Superior temporal gyrus (tissue), 1 donor: Measurements from ENCODE around the gene IGF2BP2.
"Not testable (repeated sequence)": the region's sequence is repeated elsewhere in the genome, so short reads cannot be mapped to it uniquely, and the experiment has no call there.

Experiments used
- DNase-seq: peaks from one replicate; pipeline ENCODE4 v3.0.0-alpha.2; 2016; ENCODE audit errors: extremely low spot score

Gene IGF2BP2

DNA sequence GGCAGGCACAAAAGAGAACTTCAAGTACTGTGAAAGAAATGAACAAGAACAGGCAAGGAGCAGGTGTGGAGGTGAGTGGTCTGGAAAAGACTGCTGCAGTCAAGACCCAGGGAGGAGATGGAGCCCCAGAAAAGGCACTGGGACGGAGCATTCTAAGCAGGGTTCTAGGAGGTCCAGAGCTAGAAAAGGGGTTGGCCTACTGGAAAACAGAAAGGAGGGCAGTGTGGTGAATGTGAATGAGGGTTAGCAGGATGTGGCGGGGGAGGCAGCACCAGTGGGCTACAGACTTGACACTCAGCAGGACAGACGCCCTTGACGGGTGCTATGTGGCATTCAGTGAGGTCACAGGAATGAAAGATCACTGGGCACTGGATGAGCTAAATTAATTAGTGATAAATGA, 163.1 kb downstream of the IGF2BP2 start:
- DNase-seq: no peak

DNA sequence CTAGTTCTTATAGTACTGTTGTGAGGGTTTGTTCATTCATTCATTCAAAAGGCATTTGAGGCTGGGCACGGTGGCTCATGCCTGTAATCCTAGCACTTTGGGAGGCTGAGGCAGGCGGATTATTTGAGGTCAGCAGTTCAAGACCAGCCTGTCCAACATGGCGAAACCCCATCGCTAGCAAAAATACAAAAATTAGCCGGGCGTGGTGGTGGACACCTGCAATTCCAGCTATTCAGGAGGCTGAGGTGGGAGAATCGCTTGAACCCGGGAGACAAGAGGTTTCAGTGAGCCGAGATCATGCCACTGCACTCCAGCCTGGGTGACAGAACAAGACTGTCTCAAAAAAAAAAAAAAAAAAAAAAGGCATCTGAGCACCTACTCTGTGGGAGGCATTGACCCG, 163.5 kb downstream of the IGF2BP2 start:
- not testable (repeated sequence) for DNase-seq

DNA sequence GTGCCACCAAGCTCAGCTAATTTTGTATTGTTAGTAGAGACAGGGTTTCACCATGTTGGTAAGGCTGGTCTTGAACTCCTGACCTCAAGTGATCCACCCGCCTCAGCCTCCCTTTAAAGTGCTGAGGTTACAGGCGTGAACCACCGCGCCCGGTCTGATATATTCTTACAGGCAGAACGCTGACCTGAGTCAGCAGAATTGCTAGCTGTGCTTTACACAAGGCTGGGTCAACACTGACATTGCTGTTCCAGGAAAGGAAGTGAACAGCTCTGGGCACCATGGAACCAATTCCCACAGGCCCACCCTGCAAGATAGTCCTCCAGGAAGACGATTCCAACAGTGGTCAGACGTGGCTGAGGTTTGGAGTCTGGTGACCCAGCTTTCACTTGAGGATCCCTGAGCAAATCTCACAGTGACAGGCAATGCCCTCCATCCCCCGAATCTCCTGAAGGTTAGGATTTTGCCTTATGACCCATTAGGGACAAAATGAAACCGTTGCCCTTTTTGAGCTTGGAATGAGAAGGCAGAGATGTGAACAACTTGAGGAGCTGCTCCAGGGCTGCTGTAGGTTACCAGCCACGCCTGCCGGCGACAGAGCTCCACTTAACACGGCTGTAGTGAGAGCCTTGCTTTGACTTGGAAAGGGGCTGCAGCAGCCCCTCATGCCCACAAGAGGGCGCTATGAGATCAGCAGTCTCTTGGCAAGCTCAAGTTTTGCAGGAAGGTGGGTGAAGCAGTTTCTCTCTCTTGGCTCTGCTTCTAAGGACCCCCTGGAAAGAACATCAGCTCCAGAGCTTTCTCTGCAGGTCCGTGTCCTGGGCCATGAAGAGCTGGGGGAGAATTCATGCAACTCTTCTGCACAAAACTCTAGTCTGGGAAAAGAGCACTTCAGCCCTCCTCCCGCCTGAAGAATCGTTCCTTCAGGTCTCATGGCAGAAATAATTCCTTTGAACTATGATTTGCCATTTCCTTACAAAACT, 164.6 kb downstream of the IGF2BP2 start:
- DNase-seq: peak; percentile 92

DNA sequence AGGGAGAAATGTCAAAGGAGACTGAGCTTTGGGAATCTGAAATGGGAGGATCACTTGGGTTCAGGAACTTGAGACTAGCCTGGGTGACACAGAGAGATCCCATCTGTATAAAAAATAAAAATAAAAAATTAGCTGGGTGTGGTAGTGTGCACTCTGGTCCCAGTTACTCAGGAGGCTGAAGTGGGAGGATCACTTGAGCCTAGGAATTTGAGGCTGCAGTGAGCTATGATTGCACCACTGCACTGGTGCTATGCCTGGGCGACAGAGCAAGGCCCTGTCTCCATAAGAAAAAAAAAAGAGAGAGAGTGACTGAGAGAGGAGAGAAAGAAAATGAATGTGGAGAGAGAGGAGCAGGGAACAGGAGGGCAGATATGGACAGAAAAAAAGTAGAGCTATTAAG, 165.9 kb downstream of the IGF2BP2 start:
- no peak for DNase-seq

DNA sequence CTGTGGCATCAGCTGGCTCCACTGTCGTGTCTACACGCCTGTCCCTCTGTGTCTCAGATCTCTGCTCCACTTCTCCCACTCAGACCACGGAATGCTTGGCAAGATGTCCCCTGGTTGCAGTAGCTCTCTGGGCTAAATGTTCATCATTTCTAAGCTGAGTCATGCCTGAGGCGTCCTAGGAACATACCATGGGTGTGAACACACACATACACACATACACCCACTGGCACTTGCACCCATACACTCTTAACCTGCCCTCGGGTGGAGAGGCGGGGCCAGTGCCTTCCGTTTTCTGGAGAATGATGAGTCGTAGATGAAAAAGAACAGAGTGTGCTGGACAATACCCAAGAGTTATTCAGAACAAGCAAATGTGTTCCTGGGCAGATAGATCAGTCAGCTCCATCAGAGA, 166.3 kb downstream of the IGF2BP2 start:
- DNase-seq: peak; percentile 38

DNA sequence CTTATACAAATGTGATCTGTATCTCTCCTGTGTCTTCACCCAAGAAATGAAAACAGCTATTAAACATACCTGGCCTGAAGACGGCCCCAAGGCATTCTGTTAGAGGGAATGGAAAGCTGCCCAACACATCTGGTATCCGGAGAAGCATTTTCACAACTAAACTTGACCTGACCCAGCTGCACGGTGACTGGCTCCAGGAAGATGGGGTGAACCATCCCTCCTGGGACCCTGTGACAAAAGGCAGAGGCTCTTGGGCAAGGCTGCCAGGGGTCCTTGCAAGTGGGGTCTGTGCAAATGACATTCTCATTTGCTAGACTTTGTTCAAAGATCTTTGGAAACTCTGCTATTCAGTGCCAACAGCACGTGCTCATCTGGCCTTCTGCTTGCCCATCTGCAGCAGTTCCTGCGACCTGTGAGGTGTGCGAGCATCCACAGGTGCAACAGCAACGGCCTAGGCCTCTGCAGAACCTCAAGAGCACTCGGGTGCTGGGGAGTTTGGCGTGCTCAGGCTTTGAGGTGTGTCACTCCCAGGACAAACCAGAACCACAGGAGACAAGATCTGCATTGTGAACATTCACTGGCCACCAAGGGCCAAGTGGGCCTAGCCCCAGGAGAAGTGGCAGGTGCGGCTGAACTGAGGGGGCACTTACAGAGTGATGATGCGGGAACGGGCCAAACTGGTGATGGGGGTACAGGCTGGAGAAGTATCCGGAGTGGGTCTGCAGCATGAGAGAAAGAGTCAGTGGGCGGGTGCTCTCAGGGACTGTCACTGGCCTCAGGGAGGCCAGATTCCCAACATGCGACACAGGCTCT, 166.9 kb downstream of the IGF2BP2 start:
- no peak for DNase-seq

DNA sequence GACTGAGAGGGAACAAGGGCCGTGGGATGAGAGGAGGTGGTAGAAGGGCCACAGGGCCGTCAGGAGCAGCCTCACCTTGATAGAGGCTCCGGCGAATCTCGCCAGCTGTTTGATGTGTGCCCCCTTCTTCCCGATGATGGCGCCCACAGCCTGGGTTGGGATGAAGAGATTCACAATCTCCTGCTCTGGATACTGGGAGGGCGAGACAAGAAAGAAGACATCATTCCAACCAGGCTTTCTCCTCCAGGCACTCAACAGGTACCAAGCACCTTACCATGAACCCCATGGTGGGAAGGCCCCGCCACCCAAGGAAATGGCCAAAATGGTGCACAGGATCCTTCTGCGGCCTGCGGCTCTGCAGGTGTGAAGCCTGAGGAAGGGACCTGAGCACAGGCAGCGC, 167.6 kb downstream of the IGF2BP2 start:
- DNase-seq: no peak

DNA sequence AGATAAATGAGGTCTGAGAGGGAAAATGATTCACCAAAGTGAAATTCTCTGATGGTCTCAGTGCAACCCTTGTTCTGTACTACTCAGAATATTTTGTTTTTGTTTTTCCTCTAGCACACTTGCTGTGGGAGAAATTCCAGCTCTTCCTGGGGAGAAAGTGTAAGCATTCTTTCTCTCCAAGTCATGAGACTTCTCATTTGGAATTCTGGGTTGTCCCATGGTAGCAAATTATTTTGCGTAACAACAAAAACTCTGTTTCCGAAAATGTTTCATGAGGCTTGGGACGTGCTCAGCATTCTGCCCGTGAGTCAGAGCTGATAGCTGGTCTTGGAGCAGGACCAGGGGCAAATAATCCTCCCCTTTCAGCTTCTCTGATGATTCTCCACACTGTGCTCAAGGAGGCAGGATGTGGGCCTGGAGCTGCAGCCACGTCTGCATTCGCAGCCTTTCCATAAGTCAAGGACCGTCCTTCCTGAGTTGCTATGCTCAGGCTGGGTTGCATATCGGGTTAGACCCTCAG, 168.5 kb downstream of the IGF2BP2 start:
- peak; percentile 49 for DNase-seq

DNA sequence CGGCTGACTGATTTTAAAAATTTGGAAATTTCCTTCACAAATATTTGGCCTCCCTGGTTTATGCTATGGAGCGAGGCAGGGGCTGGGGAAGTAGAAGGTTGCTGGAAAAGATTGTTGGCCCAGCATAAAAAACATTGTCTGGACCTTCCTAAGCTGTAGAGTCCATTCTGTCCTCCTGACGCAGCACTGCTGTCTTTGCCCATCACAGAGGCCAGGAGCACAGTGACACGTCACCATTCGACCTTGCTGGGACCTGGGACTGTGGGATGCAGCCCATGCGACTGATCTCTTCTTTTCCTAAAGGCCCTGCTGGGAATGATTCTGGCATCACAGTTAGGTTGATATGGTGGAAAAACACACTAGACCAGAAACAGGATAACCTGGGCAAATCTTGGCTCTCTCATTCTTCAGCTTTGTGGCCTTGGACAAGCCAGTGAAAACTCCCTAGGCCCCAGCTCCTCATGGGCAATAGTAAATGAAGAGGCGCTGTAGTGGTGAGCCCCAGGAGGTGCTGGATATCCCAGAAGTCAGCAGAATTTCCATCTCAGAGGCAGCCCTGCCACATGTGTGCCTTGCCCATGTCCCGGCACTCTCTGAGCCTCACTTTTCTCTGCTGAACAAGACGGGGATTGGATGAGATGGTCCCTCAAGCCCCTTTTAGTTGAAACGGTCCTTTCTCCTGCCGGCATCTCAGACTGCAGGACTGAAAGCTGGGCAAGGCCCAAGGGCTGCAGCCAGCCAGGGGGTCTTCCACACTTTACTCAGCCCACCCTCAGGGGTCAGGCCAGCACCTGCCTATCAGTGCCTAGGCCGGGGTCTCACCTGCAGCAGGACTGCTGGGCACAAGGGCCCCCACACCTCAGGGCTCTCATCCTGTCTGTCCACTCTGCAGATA, 169.2 kb downstream of the IGF2BP2 start:
- DNase-seq: no peak

DNA sequence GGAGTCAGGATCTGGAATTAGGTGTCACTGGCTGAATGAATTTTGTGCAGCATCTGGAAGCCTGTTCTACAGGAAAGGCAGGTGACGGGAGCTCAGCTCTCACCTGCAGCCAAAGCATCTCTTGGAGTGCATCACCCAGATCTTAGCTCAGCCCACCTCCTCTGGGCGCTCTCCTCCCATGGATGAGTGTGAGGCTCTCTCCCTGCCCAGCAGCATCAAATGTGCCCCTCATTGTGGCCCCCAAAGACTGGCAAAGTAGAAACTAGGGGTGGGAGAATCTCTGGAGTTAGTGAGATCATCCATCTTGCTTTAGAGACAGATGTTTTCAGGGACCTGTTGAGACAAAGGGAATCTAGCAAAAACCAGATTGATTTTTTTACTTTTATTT, 170.1 kb downstream of the IGF2BP2 start:
- no peak for DNase-seq

DNA sequence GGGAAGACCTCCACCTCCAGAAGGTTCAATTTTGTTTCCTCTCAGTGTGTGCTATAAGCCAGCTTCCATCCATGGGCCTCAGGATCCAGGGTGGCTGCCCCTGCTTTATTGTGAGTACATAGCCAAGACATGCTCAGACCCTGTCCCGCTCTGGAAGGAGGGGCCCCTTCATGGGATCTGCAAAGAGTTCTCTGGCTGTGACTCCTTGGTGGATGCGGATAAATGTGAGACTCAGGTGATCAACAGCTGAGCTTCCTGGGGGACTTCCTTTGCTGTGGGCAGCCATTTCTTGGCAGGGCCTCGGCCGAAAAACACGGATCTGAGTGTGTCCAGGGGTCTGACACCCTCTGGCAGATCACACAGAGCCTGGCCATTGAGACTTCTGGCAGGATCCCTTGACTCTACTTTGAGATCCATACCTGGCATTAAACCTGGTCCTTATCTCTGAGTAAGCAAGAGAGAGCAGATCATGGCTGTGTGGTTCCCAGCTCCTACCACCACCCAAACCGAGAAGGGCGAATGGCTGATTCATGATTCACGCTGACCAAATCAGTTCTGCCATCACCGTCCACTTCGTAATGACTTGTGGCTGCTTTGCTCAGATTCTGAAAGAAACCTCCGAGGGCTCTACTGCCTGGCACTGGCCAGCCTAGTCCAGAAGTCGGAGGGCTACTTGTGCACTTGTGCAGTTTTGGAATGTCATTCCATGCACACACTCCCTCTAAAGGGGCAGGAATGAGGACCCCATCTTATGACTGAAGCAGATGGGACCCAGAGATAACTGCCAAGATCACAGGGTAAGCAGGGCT, 170.7 kb downstream of the IGF2BP2 start:
- no peak for DNase-seq

DNA sequence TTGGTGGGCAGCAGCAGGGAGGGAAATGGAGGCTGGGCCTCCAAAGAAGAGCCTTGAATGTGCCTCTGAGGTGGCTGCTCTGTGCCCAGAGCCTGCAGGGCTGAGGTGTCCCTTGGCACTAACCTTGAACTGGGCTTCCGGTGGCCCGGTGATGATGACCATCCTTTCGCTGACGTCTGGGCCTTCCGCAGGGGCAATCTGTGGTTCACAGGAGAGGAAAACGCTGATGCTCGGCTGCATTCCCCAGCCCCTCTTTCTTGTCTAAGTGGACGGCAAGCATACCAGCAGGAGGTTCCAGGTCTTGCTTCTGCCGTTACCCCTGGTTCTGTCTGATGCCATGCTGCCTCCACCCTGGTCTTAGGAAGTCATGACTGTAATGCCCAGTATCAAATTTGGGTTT, 172.9 kb downstream of the IGF2BP2 start:
- no peak for DNase-seq

DNA sequence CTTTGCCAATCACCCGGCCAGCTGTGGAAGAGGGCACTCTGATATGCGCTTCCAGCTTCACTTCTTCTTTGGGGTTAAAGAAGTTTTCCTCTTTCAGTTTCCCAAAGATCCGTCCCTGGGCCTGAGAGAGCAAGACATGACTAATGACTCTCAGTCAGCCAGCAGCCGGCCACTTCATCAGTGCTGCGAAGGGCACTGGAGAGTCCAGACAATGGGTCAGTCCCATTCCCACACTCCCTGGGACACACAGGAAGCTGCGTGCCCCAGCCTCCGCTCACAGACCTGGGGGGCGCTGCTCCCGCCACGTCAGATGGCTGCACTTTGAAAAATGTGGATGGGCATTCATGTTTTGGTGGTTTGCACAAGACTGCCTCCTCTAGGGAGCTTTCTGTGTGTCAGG, 175.4 kb downstream of the IGF2BP2 start:
- DNase-seq: no peak

DNA sequence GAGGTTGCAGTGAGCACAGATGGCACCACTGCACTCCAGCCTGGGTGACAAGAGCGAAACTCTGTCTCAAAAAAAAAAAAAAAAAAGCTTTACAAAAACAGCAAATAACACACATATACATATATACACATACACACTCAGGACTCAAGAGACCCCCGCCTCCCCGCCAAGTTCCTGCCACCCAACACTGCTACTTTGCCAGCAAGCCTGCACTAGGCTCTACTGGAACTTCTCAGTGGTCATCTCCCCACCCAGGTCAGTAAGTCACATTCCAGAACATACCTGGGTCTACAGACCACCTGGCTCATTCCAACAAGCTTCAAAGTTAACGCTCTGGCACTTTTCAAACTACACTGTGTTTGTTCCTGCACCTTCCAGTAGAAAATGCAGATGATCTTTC, 176.4 kb downstream of the IGF2BP2 start:
- no peak for DNase-seq

DNA sequence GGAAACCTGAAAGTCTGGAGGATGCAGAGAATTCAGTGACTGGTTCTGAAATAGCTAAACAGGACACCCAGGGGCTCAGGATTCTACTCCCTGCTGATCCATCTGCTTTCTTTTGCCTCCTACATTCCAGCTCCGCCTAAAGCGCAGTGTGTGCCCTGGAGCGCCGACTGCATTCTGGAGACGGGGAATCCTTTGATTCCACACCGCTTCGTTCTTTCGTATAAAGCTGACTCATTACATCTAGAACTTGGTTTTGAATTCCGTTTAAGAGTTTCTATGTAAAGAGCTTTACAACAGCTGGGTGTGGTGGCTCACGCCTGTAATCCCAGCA, 177.0 kb downstream of the IGF2BP2 start:
- no peak for DNase-seq

DNA sequence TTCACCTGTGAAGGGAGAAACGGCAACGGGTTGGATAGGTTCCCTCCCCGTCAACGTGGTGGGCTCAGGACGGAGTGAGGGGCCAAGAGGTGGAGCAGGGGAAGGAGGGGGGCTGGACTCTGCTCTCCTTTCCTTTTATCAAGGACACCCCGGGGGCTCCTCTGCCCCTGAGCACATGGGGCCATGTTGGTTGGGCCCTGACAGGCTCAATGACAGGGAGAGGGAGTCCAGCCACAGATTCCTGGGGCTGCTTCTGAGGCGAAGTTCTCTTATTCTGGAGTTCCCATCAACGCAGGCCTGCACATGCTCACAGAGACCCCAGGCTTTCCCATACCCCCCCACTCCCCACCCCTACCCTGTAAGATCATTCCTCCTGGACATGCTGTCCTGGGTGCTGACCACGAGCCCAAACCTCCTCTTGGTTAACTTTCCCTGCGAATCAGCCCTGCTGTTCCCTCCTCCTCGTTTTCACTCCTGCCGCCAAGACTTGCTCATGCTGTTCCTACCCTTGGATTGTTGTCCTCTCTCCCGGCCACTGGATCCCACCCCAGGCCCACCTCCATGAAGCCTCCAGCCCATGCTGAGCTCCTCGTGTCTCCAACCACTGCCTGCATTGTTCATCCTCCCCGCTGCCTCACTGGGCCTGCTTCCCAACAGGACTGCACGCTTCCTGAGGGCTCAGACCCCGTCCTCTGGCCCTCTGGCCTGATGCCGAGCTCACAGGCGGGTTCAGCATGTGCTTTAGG, 177.5 kb downstream of the IGF2BP2 start:
- no peak for DNase-seq

DNA sequence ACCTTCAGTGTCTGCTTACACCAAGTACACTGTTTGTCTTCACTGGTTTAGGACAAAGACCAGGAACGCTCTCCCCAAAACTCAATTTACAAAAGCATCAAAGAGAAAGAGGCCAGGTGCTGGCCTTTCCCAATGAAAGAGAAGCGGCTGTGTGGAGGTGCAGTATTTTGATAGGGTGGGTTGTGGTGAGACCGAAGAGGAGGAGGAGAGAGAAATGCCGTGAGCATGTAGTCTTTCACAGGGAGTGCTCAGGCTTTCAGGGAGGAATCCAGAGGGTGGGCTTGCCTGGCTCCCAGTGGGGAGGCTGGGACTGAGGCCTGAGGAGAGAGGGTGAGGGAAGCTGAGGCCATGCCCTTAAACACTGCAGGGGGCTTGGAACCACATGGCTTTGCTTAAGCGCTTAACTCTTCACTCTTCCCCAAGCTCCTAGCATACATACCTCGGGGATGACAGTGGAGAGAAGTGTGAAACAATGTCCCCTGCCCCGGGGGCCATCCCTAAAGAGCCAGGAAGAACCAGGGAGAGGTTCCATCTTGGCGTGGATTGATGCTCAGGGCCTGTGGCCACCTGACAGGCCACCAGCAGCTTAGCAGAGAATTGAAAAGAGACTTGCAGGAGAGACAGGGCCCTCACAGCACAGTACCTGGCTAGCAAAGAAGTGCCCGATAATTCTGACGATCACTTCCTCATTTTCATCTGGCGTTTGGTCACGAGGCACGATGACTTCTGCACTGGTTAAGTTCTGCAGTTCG, 178.3 kb downstream of the IGF2BP2 start:
- DNase-seq: no peak

DNA sequence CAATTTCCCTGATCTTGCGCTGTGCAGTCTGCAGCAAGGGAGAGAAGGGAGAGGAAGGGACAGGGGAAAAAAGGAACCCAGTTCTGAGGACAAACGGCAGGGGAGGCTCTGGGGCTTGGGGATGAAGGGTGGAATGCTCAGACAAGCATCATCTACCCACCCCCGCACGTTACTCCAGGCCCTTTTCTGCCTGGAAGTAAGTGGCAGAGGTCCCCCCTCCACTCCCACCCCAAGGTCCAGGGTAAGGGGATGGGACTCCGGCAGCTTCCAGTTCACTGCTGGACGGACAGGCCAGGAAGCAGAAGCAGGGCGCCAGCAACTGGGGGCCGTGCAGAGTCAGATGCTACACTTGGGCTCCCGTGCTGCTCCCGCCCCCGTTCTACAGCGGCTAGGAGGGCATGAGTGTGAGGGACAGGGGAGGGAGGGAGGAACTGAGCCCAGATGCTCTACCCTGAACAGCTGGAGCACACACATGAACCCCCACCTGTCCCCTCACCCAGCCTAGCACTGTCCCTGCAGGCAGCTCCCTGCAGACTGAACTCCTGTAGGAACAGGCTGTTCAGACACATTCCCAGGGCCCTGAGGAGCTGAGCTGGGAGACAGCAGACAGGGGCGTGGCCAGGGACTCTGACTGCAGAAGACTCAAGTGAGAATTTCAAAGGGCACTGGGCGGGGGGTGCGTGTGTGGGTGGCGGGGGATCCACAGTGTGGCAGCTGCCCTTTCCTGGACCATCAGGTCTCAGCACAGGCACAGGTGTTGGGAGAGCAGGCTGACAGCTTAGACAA, 179.1 kb downstream of the IGF2BP2 start:
- no peak for DNase-seq

DNA sequence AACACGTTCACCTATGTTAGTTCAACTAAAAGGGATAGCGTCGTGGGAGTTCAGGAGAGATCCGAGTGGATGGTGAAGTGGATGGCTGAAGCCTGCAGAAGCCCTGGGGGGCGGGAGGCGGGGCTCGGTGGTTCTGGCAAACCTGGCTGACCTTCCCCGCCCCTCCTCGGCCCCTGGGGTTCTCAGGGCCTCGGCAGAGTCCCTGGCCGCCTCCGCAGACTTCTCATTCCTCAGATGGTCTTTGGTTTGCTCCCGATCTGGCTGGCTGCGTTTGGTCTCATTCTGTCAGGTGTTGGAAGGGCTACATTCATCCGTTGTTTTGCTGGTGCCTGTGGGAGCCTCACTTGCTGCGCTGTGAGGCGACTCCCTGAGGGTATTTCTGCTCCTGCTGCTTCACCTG, 179.7 kb downstream of the IGF2BP2 start:
- not testable (repeated sequence) for DNase-seq
